ENCODE data around the gene SSTR3. TPM values are rescaled to one million over a fixed set of nuclear protein-coding genes. Genes with fewer than 3 reads are reported as not detected.
A peak's percentile ranks its signal among the peaks of the same experiment; 100 is the strongest.

The SSTR3 gene
- total RNA-seq, 1 experiment from 2014 or later, result not detected

- peak; percentile 36 for DNase-seq (ENCODE audit: low spot score)
Measured at GRCh38 chr22:37197451-37198257, 14.6 kb downstream of the SSTR3 start.

- DNase-seq (ENCODE audit: low spot score), result peak; percentile 66
Measured at GRCh38 chr22:37196539-37197450, 15.5 kb downstream of the SSTR3 start.

- no peak for DNase-seq (ENCODE audit: low spot score)
Measured at GRCh38 chr22:37195921-37196320, 16.4 kb downstream of the SSTR3 start.

GRCh38 chr22:37194750-37195149 is 17.5 kb downstream of the SSTR3 start:
- no peak for DNase-seq (ENCODE audit: low spot score)

GRCh38 chr22:37193629-37194191 is 18.6 kb downstream of the SSTR3 start:
- peak; percentile 47 for DNase-seq (ENCODE audit: low spot score)

GRCh38 chr22:37192741-37193140 is 19.5 kb downstream of the SSTR3 start:
- DNase-seq (ENCODE audit: low spot score), result no peak

GRCh38 chr22:37192204-37192603 is 20.1 kb downstream of the SSTR3 start:
- DNase-seq (ENCODE audit: low spot score), result no peak

- peak; percentile 6 for DNase-seq (ENCODE audit: low spot score)
Measured at GRCh38 chr22:37190262-37190780, 22.0 kb downstream of the SSTR3 start.

GRCh38 chr22:37188901-37189466 is 23.3 kb downstream of the SSTR3 start:
- peak; percentile 14 for DNase-seq (ENCODE audit: low spot score)

GRCh38 chr22:37187891-37188761 is 24.2 kb downstream of the SSTR3 start, which contains the start of gene C1QTNF6:
C1QTNF6 (minus strand) TSS chr22:37188247; CDS start chr22:37188213, 34 bp downstream.
- DNase-seq (ENCODE audit: low spot score), result peak; percentile 60

GRCh38 chr22:37187552-37187890 is 24.8 kb downstream of the SSTR3 start:
- peak; percentile 64 for DNase-seq (ENCODE audit: low spot score)

GRCh38 chr22:37186997-37187522 is 25.2 kb downstream of the SSTR3 start:
- peak; percentile 1 for DNase-seq (ENCODE audit: low spot score)

GRCh38 chr22:37186228-37186996 is 25.9 kb downstream of the SSTR3 start:
- DNase-seq (ENCODE audit: low spot score), result peak; percentile 85

GRCh38 chr22:37185646-37186227 is 26.5 kb downstream of the SSTR3 start:
- no peak for DNase-seq (ENCODE audit: low spot score)

- no peak for DNase-seq (ENCODE audit: low spot score)
Measured at GRCh38 chr22:37184816-37185541, 27.3 kb downstream of the SSTR3 start.

GRCh38 chr22:37184380-37184755 is 27.9 kb downstream of the SSTR3 start:
- no peak for DNase-seq (ENCODE audit: low spot score)

- no peak for DNase-seq (ENCODE audit: low spot score)
Measured at GRCh38 chr22:37183432-37184379, 28.6 kb downstream of the SSTR3 start.

GRCh38 chr22:37182949-37183245 is 29.4 kb downstream of the SSTR3 start:
- DNase-seq (ENCODE audit: low spot score), result no peak
